KMS-11 (cell line): ENCODE data around the gene SLC7A8.
"Not testable (repeated sequence)": the region's sequence is repeated elsewhere in the genome, so short reads cannot be mapped to it uniquely, and the experiment has no call there.

Source experiments
- H2AFZ ChIP-seq: fragments of 200-600 bp; sonication (generic); 2 replicates; pipeline ENCODE4 v1.6.1; 2016; ENCODE audit warnings: antibody characterized with exemption, mixed run types, low read depth
- H3K27ac ChIP-seq: fragments of 200-600 bp; sonication (generic); 2 replicates; pipeline ENCODE4 v1.6.1; 2016; ENCODE audit warnings: mild to moderate bottlenecking, mixed run types
- H3K27me3 ChIP-seq: fragments of 200-600 bp; sonication (generic); 2 replicates; pipeline ENCODE4 v1.6.1; 2017; ENCODE audit warnings: mild to moderate bottlenecking, low read depth, mixed run types, moderate library complexity; ENCODE audit not compliant: insufficient read depth
- H3K36me3 ChIP-seq: fragments of 200-600 bp; sonication (generic); 2 replicates; pipeline ENCODE4 v1.6.1; 2017; ENCODE audit warnings: mild to moderate bottlenecking, mixed run types; ENCODE audit not compliant: insufficient read depth
- H3K4me1 ChIP-seq: fragments of 200-600 bp; sonication (generic); 2 replicates; pipeline ENCODE4 v1.6.1; 2016; ENCODE audit warnings: mild to moderate bottlenecking, low read depth, mixed run types; ENCODE audit not compliant: poor library complexity, severe bottlenecking
- H3K4me2 ChIP-seq: fragments of 200-600 bp; sonication (generic); 2 replicates; pipeline ENCODE4 v1.7.0; 2016; ENCODE audit warnings: mild to moderate bottlenecking, mixed run types
- H3K4me3 ChIP-seq: fragments of 200-600 bp; sonication (generic); IDR thresholded peaks from 2 replicates; pipeline ENCODE4 v1.6.1; 2017; ENCODE audit warnings: low read depth, low read length, mixed read lengths; ENCODE audit not compliant: insufficient read depth
- H3K79me2 ChIP-seq: fragments of 200-600 bp; sonication (generic); 2 replicates; pipeline ENCODE4 v1.6.1; 2016; ENCODE audit warnings: low read depth, mixed run types; ENCODE audit not compliant: insufficient read depth
- H3K9ac ChIP-seq: fragments of 200-600 bp; sonication (generic); 2 replicates; pipeline ENCODE4 v1.6.1; 2016; ENCODE audit warnings: mild to moderate bottlenecking, mixed run types
- H4K20me1 ChIP-seq: fragments of 200-600 bp; sonication (generic); 2 replicates; pipeline ENCODE4 v1.6.1; 2016; ENCODE audit warnings: mild to moderate bottlenecking, mixed run types; ENCODE audit not compliant: insufficient read depth
- CTCF ChIP-seq: fragments of 200-600 bp; sonication (generic); conservative IDR thresholded peaks from 2 replicates; pipeline ENCODE4 v1.6.1; 2017; ENCODE audit warnings: low read depth, mild to moderate bottlenecking, antibody characterized with exemption, low read length, moderate library complexity, mixed read lengths

The SLC7A8 gene

GRCh38 chr14:23183479-23183878 lies at the start of gene SLC7A8:
Gene SLC7A8, minus strand, starts transcription at chr14:23183660. Its CDS starts 746 bp downstream, at chr14:23182914.
- H3K36me3 ChIP-seq, result no peaks in the 10 kb centered on the region
- TF ChIP-seq CTCF, result no peak
- no peak within 1 kb of the TSS for H3K4me3 ChIP-seq
- peaks cover 6% of the 10 kb centered on the region for H3K4me1 ChIP-seq
- H3K4me2 ChIP-seq, result no peak within 1 kb of the TSS
- no peak within 1 kb of the TSS for H2AFZ ChIP-seq
- no peak within 1 kb of the TSS for H3K9ac ChIP-seq
- H3K27ac ChIP-seq, result no peak within 1 kb of the TSS
- H4K20me1 ChIP-seq, result no peaks in the 10 kb centered on the region
- no peaks in the 10 kb centered on the region for H3K79me2 ChIP-seq
- H3K27me3 ChIP-seq, result no peaks in the 10 kb centered on the region

DNA sequence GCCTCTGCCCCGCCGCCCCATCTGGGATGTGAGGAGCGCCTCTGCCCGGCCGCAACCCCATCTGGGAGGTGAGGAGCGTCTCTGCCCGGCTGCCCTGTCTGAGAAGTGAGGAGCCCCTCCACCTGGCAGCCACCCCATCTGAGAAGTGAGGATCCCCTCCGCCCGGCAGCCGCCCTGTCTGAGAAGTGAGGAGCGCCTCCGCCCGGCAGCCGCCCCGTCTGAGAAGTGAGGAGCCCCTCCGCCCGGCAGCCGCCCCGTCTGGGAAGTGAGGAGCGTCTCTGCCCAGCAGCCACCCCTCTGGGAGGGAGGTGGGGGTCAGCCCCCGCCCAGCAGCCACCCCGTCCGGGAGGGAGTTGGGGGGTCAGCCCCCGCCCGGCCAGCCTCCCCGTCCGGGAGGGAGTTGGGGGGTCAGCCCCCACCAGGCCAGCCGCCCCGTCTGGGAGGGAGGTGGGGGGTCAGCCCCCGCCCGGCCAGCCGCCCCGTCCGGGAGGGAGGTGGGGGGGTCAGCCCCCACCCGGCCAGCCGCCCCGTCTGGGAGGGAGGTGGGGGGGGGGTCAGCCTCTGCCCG lies 48.9 kb upstream of the SLC7A8 start:
- not testable (repeated sequence) for H3K36me3 ChIP-seq, H4K20me1 ChIP-seq, H3K4me2 ChIP-seq, H2AFZ ChIP-seq, H3K27me3 ChIP-seq, H3K79me2 ChIP-seq, H3K4me1 ChIP-seq, H3K9ac ChIP-seq, H3K4me3 ChIP-seq, H3K27ac ChIP-seq

- Histone ChIP-seq H3K9ac (no peak overlapping the region), H3K4me1 (no peaks in the 10 kb centered on the region), H3K27ac (no peak overlapping the region), H3K4me2 (no peak overlapping the region), H3K36me3 (no peaks in the 10 kb centered on the region), H4K20me1 (no peaks in the 10 kb centered on the region), H3K27me3 (no peaks in the 10 kb centered on the region), H2AFZ (no peak overlapping the region), H3K4me3 (no peak overlapping the region), H3K79me2 (no peaks in the 10 kb centered on the region)
- TF ChIP-seq CTCF, result no peak
These were observed 45.4 kb upstream of the SLC7A8 start for GRCh38 chr14:23228812-23229211.

DNA sequence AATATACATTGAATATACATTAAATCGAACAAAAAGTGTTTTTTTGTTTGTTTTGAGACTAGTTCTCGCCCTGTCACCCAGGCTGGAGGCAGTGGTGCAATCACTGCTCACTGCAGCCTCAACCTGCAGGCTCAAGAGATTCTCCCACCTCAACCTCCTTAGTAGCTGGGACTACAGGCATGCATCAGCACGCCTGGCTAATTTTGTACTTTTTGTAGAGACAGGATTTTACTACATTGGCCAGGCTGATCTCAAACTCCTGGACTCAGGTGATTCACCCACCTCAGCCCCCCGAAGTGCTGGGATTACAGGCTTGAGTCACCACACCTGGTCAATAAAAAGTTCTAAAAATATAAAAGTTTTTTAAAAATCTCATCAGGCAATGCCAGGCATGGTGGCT lies 44.1 kb upstream of the SLC7A8 start:
- no peaks in the 10 kb centered on the region for H4K20me1 ChIP-seq
- no peaks in the 10 kb centered on the region for H3K36me3 ChIP-seq
- H3K9ac ChIP-seq, result no peak overlapping the region
- no peak overlapping the region for H3K4me3 ChIP-seq
- H3K79me2 ChIP-seq, result no peaks in the 10 kb centered on the region
- no peak overlapping the region for H3K27ac ChIP-seq
- H3K4me1 ChIP-seq, result no peaks in the 10 kb centered on the region
- H3K4me2 ChIP-seq, result no peak overlapping the region
- no peak overlapping the region for H2AFZ ChIP-seq
- no peaks in the 10 kb centered on the region for H3K27me3 ChIP-seq
- no peak for TF ChIP-seq CTCF

GRCh38 chr14:23224958-23225357 lies 41.5 kb upstream of the SLC7A8 start:
- not testable (repeated sequence) for H3K4me1 ChIP-seq, H3K36me3 ChIP-seq, H4K20me1 ChIP-seq

More at GRCh38 chr14:23224958-23225357, 41.5 kb upstream of the SLC7A8 start:
- not testable (repeated sequence) for H3K27me3 ChIP-seq, H2AFZ ChIP-seq, H3K9ac ChIP-seq, H3K79me2 ChIP-seq, H3K4me3 ChIP-seq, H3K4me2 ChIP-seq, H3K27ac ChIP-seq
